ENCODE data around the gene YEATS2.

GRCh38 chr3:183796372-183796771 lies 98.8 kb downstream of the YEATS2 start:
- TF ChIP-seq CTCF (IDR thresholded peaks at IDR 0.05), result no peak
- no peak for TF ChIP-seq MAX (IDR thresholded peaks at IDR 0.05)
- no peak for TF ChIP-seq CEBPB (IDR thresholded peaks at IDR 0.05)
- TF ChIP-seq HMGXB4 (CRISPR knock-in tag; IDR thresholded peaks at IDR 0.05; ENCODE audit: borderline replicate concordance), result no peak
- no peak for TF ChIP-seq MAFK (IDR thresholded peaks at IDR 0.05; ENCODE audit: partially characterized antibody)
- no peak for TF ChIP-seq RFX5 (IDR thresholded peaks at IDR 0.05)
- no peak for TF ChIP-seq NFE2L2 (conservative IDR thresholded peaks at IDR 0.05; ENCODE audit: low read length)
- no peak for TF ChIP-seq POLR2A (IDR thresholded peaks at IDR 0.05; ENCODE audit: low read length)
- TF ChIP-seq EP300 (IDR thresholded peaks at IDR 0.05), result no peak
